GM23338 (cell line): ENCODE results near the gene MEGF11. TPM values are rescaled to one million over a fixed set of nuclear protein-coding genes. Genes with fewer than 3 reads are reported as not detected.

ENCODE experiments used
- ATAC-seq: fragments of 200-7000 bp; cut with Tn5 transposase; 3 replicates; pipeline ENCODE4 v1.9.1; 2020
- DNase-seq: peaks from one replicate; pipeline ENCODE4 v3.0.0-alpha.2; 2015; ENCODE audit warnings: low spot score
- H2AFZ ChIP-seq: fragments of 200-600 bp; sonication (generic); 2 replicates; pipeline ENCODE4 v1.8.0; 2016; ENCODE audit warnings: antibody characterized with exemption, mild to moderate bottlenecking, moderate library complexity
- H3F3A ChIP-seq: fragments of 200-600 bp; sonication (generic); replicated peaks from 2 replicates; pipeline ENCODE4 v1.8.0; 2017; ENCODE audit warnings: antibody characterized with exemption, mixed run types, low read depth
- H3K27ac ChIP-seq: fragments of 200-600 bp; sonication (generic); 2 replicates; pipeline ENCODE4 v1.6.1; 2016; ENCODE audit warnings: low read depth
- H3K27me3 ChIP-seq: fragments of 200-600 bp; sonication (generic); 2 replicates; pipeline ENCODE4 v1.8.0; 2016; ENCODE audit warnings: mild to moderate bottlenecking, mixed run types, moderate library complexity; ENCODE audit not compliant: insufficient read depth
- H3K36me3 ChIP-seq: fragments of 200-600 bp; sonication (generic); 2 replicates; pipeline ENCODE4 v1.8.0; 2016; ENCODE audit warnings: mild to moderate bottlenecking; ENCODE audit not compliant: insufficient read depth
- H3K4me1 ChIP-seq: fragments of 200-600 bp; sonication (generic); 2 replicates; pipeline ENCODE4 v1.8.0; 2016; ENCODE audit warnings: mild to moderate bottlenecking, moderate library complexity; ENCODE audit not compliant: insufficient read depth
- H3K4me2 ChIP-seq: fragments of 200-600 bp; sonication (generic); 2 replicates; pipeline ENCODE4 v1.7.1; 2017; ENCODE audit warnings: mixed run types
- H3K4me3 ChIP-seq: fragments of 200-600 bp; sonication (generic); 2 replicates; pipeline ENCODE4 v1.6.1; 2016; ENCODE audit warnings: mixed run types
- H3K79me2 ChIP-seq: fragments of 200-600 bp; sonication (generic); replicated peaks from 2 replicates; pipeline ENCODE4 v1.8.0; 2017; ENCODE audit warnings: mild to moderate bottlenecking; ENCODE audit not compliant: insufficient read depth
- H3K9me2 ChIP-seq: fragments of 200-600 bp; sonication (generic); 2 replicates; pipeline ENCODE4 v1.8.0; 2017; ENCODE audit not compliant: insufficient read depth
- H4K20me1 ChIP-seq: fragments of 200-600 bp; sonication (generic); replicated peaks from 2 replicates; pipeline ENCODE4 v1.8.0; 2017; ENCODE audit warnings: mild to moderate bottlenecking; ENCODE audit not compliant: insufficient read depth
- H3K27ac Mint-ChIP-seq: 2 replicates; pipeline ENCODE4 v1.8.0; 2020; ENCODE audit warnings: inconsistent platforms, mild to moderate bottlenecking, moderate library complexity, mixed read lengths
- H3K27me3 Mint-ChIP-seq: 3 replicates; pipeline ENCODE4 v1.8.0; 2022; ENCODE audit warnings: low read depth, mild to moderate bottlenecking, moderate library complexity, mixed read lengths, inconsistent platforms; ENCODE audit not compliant: insufficient read depth, poor library complexity
- H3K36me3 Mint-ChIP-seq: 3 replicates; pipeline ENCODE4 v1.8.0; 2021; ENCODE audit warnings: low read depth, mild to moderate bottlenecking, inconsistent platforms, moderate library complexity, mixed read lengths
- H3K4me1 Mint-ChIP-seq: 3 replicates; pipeline ENCODE4 v1.8.0; 2020; ENCODE audit warnings: mild to moderate bottlenecking, inconsistent platforms, mixed read lengths
- H3K4me3 Mint-ChIP-seq: 3 replicates; pipeline ENCODE4 v1.8.0; 2021; ENCODE audit warnings: moderate library complexity, mild to moderate bottlenecking, inconsistent platforms, mixed read lengths
- H3K9me3 Mint-ChIP-seq: 3 replicates; pipeline ENCODE4 v1.8.0; 2020; ENCODE audit warnings: moderate library complexity, mild to moderate bottlenecking, inconsistent platforms, mixed read lengths
- CREB1 ChIP-seq: fragments of 250-450 bp; sonication (Bioruptor Pico); IDR thresholded peaks from 2 replicates; pipeline ENCODE4 v1.5.0; 2020; ENCODE audit warnings: low read depth, mild to moderate bottlenecking, moderate library complexity
- NANOG ChIP-seq: IDR thresholded peaks from 2 replicates; pipeline ENCODE4 v1.6.1; 2016; ENCODE audit warnings: antibody characterized with exemption, borderline replicate concordance
- REST ChIP-seq: IDR thresholded peaks from one replicate; pipeline ENCODE4 v1.6.1; 2018; ENCODE audit warnings: antibody characterized with exemption; ENCODE audit not compliant: unreplicated experiment
- polyA plus RNA-seq: library from polyadenylated mRNA; unstranded; fragments of >200 nt; fragmentation: Nextera tagmentation; extraction: Ambion mirVana; gene quantifications from 2 replicates; pipeline ENCODE4 v1.2.1, GENCODE V29; 2016
- total RNA-seq: library from RNA; depleted of rRNA; stranded (reverse); fragments of >200 nt; shearing (Covaris generic); gene quantifications from 2 replicates; pipeline ENCODE4 v1.2.3, GENCODE V29; 2014
- TF ChIP-seq, protein P1 (sequence below): fragments of 250-450 bp; sonication (Bioruptor Pico); IDR thresholded peaks from 2 replicates; pipeline ENCODE4 v1.5.0; 2020; ENCODE audit warnings: mild to moderate bottlenecking, moderate library complexity

Gene MEGF11
- total and polyA plus RNA-seq, 2 experiments from 2014 or later, result 1.3 to 1.9 TPM

- no peak overlapping the region; the same call in 1 of the 2 replicates for H3K27ac Mint-ChIP-seq
Measured at GRCh38 chr15:66214246-66214645, 39.3 kb downstream of the MEGF11 start.

More at GRCh38 chr15:66214246-66214645, 39.3 kb downstream of the MEGF11 start:
- no peaks in the 10 kb centered on the region for H3K27me3 ChIP-seq
- no peak overlapping the region for H3K27ac ChIP-seq
- TF ChIP-seq REST, result no peak
- no peak for TF ChIP-seq CREB1 (CRISPR knock-in tag)
- TF ChIP-seq, protein P1, sequence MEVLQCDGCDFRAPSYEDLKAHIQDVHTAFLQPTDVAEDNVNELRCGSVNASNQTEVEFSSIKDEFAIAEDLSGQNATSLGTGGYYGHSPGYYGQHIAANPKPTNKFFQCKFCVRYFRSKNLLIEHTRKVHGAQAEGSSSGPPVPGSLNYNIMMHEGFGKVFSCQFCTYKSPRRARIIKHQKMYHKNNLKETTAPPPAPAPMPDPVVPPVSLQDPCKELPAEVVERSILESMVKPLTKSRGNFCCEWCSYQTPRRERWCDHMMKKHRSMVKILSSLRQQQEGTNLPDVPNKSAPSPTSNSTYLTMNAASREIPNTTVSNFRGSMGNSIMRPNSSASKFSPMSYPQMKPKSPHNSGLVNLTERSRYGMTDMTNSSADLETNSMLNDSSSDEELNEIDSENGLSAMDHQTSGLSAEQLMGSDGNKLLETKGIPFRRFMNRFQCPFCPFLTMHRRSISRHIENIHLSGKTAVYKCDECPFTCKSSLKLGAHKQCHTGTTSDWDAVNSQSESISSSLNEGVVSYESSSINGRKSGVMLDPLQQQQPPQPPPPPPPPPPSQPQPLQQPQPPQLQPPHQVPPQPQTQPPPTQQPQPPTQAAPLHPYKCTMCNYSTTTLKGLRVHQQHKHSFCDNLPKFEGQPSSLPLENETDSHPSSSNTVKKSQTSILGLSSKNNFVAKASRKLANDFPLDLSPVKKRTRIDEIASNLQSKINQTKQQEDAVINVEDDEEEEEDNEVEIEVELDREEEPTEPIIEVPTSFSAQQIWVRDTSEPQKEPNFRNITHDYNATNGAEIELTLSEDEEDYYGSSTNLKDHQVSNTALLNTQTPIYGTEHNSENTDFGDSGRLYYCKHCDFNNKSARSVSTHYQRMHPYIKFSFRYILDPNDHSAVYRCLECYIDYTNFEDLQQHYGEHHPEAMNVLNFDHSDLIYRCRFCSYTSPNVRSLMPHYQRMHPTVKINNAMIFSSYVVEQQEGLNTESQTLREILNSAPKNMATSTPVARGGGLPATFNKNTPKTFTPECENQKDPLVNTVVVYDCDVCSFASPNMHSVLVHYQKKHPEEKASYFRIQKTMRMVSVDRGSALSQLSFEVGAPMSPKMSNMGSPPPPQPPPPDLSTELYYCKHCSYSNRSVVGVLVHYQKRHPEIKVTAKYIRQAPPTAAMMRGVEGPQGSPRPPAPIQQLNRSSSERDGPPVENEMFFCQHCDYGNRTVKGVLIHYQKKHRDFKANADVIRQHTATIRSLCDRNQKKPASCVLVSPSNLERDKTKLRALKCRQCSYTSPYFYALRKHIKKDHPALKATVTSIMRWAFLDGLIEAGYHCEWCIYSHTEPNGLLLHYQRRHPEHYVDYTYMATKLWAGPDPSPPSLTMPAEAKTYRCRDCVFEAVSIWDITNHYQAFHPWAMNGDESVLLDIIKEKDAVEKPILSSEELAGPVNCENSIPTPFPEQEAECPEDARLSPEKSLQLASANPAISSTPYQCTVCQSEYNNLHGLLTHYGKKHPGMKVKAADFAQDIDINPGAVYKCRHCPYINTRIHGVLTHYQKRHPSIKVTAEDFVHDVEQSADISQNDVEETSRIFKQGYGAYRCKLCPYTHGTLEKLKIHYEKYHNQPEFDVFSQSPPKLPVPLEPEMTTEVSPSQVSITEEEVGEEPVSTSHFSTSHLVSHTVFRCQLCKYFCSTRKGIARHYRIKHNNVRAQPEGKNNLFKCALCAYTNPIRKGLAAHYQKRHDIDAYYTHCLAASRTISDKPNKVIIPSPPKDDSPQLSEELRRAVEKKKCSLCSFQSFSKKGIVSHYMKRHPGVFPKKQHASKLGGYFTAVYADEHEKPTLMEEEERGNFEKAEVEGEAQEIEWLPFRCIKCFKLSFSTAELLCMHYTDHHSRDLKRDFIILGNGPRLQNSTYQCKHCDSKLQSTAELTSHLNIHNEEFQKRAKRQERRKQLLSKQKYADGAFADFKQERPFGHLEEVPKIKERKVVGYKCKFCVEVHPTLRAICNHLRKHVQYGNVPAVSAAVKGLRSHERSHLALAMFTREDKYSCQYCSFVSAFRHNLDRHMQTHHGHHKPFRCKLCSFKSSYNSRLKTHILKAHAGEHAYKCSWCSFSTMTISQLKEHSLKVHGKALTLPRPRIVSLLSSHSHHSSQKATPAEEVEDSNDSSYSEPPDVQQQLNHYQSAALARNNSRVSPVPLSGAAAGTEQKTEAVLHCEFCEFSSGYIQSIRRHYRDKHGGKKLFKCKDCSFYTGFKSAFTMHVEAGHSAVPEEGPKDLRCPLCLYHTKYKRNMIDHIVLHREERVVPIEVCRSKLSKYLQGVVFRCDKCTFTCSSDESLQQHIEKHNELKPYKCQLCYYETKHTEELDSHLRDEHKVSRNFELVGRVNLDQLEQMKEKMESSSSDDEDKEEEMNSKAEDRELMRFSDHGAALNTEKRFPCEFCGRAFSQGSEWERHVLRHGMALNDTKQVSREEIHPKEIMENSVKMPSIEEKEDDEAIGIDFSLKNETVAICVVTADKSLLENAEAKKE (CRISPR knock-in tag), result no peak
- no peak for TF ChIP-seq NANOG
- no peaks in the 10 kb centered on the region for H3F3A ChIP-seq
- no peak overlapping the region for H3K4me2 ChIP-seq
- no peaks in the 10 kb centered on the region for H3K9me2 ChIP-seq
- DNase-seq, result no peak
- H4K20me1 ChIP-seq, result no peaks in the 10 kb centered on the region
- ATAC-seq, result no peak
- H3K36me3 ChIP-seq, result no peaks in the 10 kb centered on the region
- Mint-ChIP-seq H3K4me1 (peaks cover 6% of the 10 kb centered on the region), H3K4me3 (no peak overlapping the region), H3K27me3 (peaks cover 1% of the 10 kb centered on the region), H3K36me3 (no peaks in the 10 kb centered on the region), H3K9me3 (no peaks in the 10 kb centered on the region)
- no peaks in the 10 kb centered on the region for H3K79me2 ChIP-seq
- no peak overlapping the region for H3K4me3 ChIP-seq
- no peak overlapping the region for H2AFZ ChIP-seq
- H3K4me1 ChIP-seq, result no peaks in the 10 kb centered on the region
